ENCODE measurements around the gene SPPL3.
"Not testable (repeated sequence)": the region's sequence is repeated elsewhere in the genome, so short reads cannot be mapped to it uniquely, and the experiment has no call there.

The SPPL3 gene

DNA sequence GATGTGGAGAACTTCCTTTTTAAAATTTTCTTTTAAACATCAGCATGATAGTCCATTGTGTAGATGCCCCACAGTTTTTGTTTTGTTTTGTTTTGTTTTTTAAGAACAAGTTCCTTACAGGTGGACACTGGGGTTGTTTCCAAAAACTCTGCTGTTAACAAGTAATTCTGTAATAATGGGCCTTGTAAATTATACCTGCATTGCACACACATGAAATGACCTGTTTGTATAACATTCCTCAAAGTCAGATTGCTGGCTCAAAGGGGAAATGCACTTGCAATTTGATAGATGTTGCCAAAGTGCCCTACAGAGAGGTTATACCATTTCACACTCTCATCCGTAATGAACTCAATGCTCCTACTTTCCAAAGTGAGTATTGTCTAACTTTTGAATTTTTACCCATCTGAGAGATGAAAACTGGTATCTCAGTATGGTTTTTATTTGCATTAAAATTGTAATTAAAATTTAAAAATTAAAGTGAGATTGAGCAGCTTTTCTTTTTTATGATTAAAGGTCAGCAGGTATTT, 89.2 kb downstream of the SPPL3 start:
- DNase-seq: no peak

DNA sequence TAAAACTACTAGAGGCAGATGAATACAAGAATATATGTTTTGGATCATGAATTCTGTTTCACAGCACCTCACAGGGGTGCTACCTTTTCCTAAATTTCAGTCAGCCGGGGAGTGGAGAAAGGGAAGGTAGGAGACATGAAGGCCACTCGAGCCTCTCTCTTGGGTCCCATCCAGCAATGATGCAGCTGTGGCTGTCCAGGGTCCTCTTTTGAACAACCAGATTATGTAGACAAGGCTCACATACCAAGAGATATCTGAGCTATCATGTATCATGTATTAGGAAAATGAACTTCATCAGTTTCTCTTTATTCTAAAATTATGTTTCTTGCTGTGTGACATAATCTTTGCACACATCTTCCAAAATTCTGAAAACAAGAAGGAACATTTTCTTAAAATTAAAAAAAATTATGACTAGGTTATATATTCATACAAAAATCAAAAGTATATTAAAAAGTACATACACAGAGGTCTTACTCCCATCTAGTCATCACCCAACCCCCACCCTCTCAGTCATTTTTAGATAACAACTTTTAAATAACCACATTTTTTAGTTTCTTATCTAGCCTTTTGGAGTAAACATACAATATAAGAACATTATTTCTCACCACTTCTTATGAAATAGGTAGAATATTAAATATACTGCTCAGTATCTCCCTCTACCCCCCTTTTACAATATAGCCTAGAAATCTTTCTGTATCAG, 89.8 kb downstream of the SPPL3 start:
- DNase-seq: no peak

DNA sequence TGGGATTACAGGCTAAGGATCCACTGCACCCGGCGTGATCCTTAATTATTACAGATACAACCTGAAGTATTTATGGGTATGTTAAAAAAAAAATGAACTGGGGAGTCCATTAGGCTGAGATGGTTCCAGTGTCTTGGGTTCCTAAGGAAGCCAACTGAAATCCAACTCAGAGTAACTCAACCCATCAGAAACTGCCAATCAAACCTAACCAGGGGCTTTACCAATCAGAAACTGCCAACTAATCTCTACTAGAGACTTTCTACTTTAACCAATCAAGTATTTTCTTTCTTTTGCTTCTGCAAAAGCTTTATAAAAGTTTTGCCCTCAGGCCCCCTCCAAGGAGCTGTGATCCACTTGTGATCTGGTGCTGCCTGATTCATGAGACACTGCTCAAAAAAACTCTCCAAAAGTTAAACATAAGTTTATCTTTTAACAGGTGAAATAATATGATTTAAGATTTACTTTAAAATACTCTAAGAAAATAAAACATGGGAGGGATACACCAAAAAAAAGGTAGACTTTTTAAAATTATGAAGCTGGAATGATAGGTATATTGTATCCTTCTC, 90.5 kb downstream of the SPPL3 start:
- no peak for DNase-seq

DNA sequence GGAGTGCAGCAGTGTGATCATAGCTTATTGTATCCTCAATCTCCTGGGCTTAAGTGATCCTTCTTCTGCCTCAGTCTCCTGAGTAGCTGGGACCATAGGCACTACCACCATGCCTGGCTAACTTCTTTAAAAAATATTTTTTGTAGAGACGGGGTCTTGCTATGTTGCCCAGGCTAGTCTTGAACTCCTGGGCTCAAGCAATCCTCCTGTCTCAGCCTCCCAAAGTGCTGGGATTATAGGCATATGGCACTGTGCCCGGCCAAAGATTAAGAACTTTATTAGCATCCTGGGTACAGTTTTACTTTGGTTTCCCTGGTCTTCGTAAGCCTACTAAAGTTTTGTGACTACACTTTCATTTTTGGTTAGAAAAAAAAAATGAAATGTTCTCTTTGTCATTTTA, 94.1 kb downstream of the SPPL3 start:
- DNase-seq: no peak

DNA sequence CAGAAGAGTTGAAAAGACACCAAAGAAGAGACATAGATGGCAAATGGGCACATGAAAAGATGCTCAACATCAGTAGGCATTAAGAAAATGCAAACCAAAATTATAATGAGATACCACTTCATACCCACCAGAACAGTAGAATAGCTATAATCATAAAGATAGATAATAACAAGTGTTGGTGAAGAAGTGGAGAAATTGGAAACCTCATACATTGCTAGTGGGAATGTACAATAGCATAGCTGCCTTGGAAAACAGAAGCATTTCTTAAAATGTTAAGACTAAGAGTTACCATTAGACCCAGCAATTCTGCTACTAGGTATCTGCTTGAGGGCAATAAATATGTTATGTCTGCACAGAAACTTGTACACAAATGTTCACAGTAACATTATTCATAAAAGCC, 99.7 kb downstream of the SPPL3 start:
- no peak for DNase-seq

DNA sequence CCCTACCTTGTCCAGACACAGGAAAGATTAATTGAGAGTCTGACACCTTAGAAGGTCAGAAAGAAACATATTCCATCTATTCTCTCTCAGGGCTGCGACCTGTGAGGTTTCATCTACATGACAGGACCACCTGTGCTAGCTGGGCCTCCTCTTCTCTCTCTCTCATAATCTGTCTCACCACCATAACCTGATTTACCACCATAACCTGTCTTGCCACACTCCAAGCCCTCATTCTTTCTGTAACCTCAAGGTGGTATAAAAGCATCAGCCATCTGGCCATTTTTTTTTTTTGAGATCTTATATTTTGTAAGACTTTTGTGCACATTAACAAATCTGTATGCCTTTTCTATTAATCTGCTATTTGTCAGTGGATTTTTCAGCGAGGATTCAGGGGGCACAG, 103.0 kb downstream of the SPPL3 start:
- DNase-seq: no peak

DNA sequence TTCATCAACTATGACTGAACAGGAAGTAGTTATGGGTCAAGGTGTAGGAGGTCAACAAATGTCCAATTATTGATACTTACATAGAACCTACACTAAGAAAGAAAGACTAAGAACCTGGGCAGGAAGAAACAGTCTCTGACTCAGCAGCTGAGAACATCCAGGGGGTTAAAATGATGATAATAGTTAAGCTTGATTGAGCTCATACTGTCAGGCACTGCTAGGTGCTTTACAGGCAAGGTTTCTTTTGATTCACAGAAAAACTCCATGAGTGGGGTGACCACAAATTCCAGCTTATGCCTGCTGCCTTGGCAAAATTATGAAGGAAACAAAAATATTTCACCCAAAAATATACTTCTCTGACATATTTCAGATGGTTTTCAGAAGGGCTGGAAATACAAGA, 103.5 kb downstream of the SPPL3 start:
- no peak for DNase-seq

DNA sequence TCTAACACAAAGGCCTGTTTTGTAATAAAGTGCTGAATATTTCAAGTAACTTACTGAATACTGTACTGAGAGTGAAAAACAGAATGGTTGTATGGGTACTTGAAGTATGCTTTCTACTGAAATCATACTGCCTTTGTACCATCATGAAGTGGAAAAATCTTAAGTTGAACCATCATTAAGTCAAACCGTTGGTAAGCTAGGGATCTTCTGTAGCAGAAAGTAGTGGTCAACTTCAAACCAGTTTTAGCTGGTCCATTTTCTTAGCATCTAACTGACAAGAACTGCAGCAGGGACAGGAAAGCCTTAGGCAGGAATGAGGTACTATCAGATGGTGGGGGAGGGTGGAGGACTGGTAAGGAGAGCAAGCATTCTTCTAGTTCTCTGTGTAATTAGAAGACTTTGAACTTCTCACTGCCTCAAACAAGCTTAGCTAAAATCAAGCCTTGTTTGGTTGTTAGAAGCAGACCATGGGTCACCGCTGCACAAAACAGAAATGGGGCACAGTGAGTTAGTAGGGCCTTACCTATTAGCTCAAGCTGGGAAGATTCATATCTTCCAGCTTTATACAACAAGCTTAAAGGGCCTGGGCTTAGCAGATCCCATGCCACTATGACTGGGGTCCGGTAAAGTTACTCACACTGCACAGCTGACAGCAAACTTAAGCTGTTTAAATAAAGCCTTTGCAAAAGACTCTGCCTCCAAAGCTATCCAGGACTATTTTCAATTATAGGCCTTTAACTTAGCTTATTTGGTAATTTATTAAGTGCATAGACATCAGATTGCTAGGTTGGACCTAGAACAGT, 104.7 kb downstream of the SPPL3 start:
- DNase-seq: no peak

DNA sequence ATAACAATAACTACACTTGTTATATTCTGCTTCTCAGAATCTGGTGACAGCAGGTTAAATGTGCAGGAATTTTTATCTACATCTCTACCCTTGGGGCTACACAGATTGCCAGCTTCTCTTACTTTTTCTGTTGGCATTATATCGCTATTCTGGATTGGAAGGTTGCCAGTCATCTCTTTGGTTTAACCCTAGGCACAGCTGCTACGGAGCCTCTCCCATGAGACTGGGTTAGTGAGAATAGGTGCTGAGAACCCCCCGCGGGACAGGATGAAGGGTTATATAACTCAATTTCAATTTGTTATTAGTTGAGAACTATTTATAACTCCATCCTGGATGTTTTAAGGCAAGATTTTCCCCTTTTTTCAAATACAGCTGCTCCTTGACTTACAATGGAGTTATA, 105.5 kb downstream of the SPPL3 start:
- no peak for DNase-seq

DNA sequence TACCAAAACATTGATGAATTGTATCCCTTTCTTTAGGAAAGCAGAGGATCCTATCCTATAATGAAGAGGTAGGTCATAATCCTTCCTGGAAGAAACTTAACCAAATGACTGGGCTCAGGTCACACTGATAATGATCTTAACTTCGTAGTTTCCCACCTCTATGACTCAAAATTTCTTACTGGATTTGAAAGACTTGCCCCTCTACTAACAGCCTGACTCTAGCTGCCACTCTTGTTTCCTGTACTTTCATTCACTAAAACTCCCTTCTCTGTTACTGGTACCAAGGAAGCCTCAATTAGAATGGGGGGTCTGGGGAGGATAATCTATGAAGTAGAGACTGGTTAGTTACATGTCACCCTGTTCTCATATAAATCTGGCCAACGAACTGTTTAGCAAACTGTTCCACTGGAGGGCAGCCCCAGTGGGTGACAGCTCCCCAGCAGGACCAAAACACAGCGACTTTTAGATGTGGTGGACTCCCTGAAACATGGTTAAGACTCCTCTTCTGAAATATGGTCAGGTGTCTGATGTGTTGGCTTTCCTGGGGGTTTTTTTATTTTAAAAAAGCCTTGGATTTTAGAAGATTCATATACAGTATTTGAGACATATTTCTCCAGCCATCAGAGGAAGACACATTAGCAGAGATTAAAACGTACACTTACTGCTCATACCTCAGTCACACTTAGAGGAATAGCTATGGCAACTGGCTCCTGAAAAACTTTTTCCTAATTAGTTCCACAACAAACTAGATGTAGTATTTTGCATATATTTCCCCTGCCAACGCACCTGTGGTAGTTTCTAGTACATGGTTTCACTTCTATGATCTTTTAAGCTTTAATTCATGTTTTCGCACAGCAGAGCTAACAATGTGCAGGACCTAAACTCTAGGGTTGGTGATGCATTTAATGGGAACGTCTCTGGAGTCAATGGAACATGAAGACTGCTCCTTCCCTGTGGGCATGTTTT, 106.2 kb downstream of the SPPL3 start:
- no peak for DNase-seq

DNA sequence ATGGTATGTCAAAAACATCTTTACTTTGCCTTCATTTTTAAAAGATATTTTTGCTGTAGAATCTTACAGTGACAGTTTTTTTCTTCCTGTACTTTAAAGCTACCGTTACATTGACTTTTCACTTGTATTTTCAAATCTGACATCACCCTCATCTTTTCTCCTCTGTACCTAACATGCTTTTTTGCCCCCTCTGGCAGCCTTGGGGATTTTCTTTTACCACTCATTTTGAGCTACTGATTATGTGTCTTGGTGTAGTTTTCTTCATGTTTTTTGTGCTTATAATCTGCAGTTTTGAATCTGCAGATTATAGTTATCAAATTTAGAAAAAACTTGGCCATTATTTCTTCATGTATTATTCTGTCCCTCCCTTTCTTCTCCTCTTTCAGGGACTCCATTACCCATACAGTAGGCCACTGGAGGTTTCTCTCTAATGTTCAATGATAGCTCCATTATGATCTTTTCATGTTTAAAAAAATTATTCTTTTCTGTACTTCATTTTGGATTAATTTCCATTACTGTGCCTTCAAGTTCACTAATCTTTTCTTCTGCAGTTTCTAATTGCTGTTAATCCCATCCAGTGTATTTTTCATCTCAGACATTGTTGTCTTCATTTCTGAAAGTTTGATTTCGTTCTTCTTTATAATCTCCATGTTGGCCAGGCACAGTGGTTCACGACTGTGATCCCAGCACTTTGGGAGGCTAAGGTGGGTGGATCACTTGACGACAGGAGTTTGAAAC, 108.5 kb downstream of the SPPL3 start:
- DNase-seq: no peak

DNA sequence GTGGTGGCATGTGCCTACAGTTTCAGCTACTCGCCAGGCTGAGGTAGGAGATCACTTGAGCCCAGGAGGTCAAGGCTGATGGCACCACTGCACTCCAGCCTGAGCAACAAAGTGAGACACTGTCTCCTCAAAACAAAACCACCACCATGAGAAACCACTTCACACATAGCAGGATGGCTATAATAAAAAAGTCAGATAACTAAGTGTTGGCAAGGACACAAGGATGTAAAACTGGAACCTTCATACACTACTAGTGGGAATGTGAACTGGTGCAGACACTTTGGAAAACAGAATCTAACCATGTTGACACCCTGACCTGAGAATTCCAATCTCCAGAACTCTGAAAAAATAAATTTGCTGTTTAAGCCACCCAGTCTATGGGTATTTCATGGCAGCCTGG, 110.8 kb downstream of the SPPL3 start:
- DNase-seq: no peak

DNA sequence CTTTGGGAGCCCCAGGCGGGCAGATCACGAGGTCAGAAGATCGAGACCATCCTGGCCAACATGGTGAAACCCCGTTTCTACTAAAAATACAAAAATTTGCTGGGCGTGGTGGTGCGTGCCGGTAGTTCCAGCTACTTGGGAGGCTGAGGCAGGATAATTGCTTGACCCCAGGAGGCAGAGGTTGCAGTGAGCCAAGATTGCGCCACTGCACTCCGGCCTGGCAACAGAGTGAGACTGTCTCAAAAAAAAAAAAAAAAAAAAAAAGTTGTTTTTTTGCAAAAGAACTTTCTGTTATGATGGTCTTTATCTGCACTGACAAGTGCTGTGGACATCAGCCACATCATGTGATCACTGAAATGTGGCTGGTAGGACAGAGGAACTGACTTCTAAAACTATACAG, 111.7 kb downstream of the SPPL3 start:
- DNase-seq: not testable (repeated sequence)

DNA sequence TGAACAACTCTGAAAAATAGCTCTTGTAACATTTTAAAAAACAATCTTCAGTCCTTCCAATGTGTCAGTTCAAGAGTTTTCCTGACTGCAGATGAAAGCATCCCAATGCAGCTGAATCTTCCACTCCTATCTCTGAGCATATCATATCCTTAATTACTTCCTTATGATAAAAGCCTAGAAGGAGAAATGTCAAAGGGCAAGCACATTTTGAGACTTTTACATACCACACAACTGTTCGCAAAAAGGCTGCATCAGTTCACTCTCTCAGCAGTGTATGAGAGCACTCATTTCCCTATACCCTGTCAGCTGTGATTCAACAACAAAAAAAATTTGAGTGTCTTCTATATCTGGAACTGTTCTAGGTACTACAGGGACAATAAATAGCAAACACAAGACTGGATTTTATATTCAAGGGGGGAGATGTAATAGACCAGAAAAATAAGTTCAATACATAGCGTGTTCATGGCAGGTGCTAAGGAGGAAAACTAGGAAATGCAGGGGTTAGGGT, 112.4 kb downstream of the SPPL3 start:
- DNase-seq: no peak

DNA sequence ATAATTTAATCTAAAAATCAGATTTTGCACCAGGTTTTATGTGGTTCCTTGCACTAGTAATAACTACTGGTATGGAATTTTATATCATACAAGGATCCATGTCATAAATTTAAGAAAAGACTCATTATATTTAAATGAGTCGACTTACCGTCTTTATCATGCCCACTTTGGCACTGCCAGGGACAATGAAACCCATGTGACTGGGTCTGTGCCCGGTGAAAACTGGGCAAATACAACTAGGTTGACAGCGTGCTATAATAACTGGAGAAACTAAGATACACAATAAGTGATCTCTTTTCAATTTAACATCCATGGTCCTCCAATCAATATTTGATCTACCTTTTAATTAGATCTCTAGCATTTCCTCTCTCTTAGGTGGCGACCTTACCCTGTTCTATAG, 114.0 kb downstream of the SPPL3 start:
- DNase-seq: no peak

DNA sequence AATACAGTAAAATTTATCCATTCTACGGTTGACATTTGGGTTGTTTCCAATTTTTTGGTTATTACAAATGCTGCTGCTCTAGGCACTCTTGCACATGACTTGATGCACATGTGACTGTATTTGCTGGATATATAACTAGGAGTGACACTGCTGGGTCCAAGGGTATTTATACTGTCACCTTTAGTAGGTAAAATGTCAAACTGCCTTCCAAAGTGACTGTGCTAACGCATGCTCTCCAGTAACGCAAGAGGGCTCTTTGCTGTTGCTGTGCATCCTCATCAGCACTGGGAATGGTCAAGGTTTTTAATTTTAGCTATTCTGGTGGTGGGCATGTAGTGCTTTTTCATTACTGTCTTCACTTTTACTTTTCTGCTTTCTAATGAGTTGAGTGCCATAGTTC, 116.3 kb downstream of the SPPL3 start:
- no peak for DNase-seq

DNA sequence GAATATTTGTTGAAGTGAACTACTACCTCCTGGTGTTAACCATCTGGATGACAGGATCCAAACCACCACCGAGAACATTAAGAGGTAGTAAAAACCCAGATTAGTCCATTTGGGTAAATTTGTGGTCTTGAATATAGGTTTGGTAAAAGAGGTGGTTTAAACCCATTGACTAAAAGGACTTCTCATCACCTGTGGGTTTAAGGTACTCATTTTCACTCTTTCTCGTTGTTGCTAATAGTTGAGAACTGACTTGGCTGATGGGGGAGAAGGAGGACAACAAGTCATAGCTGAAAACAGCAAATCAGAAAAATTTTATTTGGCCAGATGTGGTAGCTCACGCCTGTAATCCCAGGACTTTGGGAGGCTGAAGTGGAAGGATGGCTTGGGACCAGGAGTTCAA, 119.4 kb downstream of the SPPL3 start:
- no peak for DNase-seq

DNA sequence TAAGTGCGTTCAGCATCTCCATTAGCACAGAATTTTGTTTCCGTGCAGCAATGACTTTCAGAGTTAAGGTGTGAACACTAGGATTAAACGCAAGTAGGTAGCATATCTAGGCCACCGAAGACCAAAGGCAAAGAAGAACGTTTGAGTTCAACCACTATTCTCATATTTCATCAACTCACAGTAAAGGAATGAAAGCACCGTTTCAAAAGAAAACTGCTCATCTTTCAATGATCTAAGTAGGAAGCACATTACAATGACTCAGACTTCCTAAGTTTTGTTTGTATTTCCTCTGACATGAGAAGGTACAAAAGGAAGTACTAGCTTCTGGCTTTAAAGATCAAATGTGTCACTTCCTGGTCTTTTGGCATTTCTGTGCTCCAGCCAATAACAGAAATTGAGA, 121.0 kb downstream of the SPPL3 start:
- DNase-seq: peak; percentile 47

DNA sequence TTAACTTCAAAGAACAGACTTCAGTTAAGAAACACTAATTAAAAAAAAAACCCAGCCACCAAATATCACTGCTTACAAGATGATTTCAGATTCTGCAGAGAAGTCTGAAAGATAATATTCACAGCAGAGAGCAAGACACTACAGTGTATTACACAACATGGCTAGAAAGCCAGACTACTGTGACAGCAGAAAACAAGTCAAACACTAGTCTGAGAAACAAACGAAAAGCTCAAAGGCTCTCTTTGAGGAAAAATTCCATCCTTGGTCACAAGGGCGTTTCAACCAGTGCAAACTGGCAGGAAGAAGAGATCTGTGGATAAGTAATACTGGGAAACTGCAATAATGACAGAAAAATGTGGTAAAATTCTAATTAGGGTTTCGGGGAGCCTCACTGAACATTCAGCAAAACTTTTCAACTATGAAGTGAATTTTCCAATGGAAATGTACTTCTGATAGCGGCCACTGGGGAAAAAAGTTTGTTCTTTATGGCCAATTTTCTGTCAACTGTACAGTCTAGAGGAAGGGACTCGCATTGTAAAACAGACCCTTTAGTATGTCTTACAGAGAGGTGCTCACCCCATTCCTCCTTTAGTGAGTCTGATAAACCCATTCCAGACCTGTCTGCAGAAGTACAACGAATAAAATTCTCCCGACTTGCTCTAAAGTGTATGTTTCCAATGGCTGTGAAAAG, 128.2 kb downstream of the SPPL3 start:
- no peak for DNase-seq

DNA sequence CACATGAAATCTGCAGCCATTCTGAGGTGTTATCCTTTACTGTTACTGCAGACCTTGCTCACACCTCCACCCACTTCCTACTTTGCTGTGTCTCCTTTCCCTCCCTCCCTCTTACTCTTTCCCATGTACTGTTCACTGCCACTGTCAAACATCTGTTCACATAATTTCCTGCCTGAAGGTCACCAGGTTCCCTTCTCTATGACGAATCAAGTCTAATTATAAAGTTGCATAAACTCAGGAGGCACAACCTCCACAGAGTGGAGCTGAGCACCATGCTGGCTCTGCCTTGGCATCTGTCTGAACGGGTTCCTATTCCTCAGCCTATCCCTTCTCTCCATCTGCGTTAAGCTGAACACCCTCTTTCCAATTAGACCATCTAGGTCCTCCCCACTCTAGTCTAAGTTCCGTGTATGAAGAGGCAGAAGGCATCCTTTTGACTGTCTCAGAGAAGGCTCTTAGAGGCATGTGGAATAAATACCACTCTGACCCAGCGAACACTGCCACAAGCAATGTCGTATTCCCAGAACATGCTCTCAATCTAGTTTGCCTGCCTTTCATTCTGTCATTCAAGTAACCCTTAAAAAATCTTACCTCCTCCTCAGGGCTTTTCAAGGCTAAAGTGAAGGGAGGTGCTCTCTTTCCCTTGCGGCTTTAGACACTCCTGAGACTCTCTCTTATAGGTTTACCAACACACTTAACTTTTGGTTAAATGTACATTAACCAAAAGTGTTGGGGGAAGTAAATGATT, 129.8 kb downstream of the SPPL3 start:
- DNase-seq: no peak

DNA sequence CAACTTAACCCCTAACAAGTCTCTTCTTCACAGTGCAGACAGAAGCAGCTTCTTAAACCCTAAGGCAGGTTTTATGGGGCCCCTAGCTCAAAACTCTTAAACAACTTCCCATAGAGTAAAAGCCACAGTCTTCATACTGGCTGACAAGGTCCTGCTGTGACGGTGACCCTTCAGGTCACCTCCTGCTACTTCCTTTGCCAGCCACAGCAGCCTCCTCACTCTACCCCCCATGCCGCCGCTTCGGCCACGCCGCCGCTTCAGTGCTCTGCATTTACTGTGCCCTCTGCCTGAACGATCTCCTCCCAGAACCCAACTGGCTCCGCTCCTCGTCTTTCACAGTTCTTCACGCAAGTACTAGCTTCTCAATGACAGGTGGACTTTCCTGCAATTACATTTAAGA, 133.1 kb downstream of the SPPL3 start:
- peak; percentile 26 for DNase-seq

All from MV-4-11 (cell line).